Uterus (tissue), 4 donors: ENCODE data around the gene HGD. TPM values are rescaled to one million over a fixed set of nuclear protein-coding genes. Genes with fewer than 3 reads are reported as not detected.

ENCODE experiments used
- DNase-seq, 2 donors: peaks; one replicate each; pipeline ENCODE4 v3.0.0-alpha.2; 2019 to 2020
- H3K27ac ChIP-seq, 2 donors: fragments of 200-600 bp; sonication (generic); 1 replicate in 1 of 2; 2 replicates in 1 of 2; pipeline ENCODE4 v1.5.1; 2016 to 2018
- H3K27me3 ChIP-seq, 2 donors: fragments of 200-600 bp; sonication (generic); one replicate each; pipeline ENCODE4 v1.5.1; 2018 to 2019; ENCODE audit warnings: control low read depth in 1 of 2
- H3K36me3 ChIP-seq, 2 donors: fragments of 200-600 bp; sonication (generic); one replicate each; pipeline ENCODE4 v1.5.1; 2019; ENCODE audit warnings: control low read depth in 1 of 2
- H3K4me1 ChIP-seq, 2 donors: fragments of 200-600 bp; sonication (generic); one replicate each; pipeline ENCODE4 v1.5.1; 2018 to 2019; ENCODE audit warnings: control low read depth in 1 of 2
- H3K4me3 ChIP-seq, 2 donors: fragments of 200-600 bp; sonication (generic); 1 replicate in 1 of 2; 2 replicates in 1 of 2; pipeline ENCODE4 v1.5.1; 2018 to 2019; ENCODE audit warnings: mild to moderate bottlenecking in 1 of 2
- H3K9me3 ChIP-seq, 2 donors: fragments of 200-600 bp; sonication (generic); one replicate each; pipeline ENCODE4 v1.5.1; 2019; ENCODE audit warnings: control low read depth in 1 of 2
- POLR2A ChIP-seq, 2 donors: fragments of 450-650 bp; IDR thresholded peaks; one replicate each; pipeline ENCODE4 v1.6.1; 2016; ENCODE audit warnings: antibody characterized with exemption in 2 of 2, mild to moderate bottlenecking in 1 of 2, moderate library complexity in 1 of 2
- intact Hi-C: fragments of 100-400 bp; cut with DNase I; formaldehyde crosslinking; loops from one replicate; pipeline ENCODE4 v1.15.1; 2023; ENCODE audit warnings: low total_unique reads
- total RNA-seq, 4 donors: library from RNA; depleted of rRNA in 3 of 4; stranded (reverse); fragments of >200 nt in 3 of 4; gene quantifications; one replicate each; pipeline versions ENCODE4 v1.1.0 to v1.2.4, GENCODE V29; 2014 to 2023
- TF ChIP-seq, protein P1 (sequence below), 4 experiments: fragments of 200-600 bp in 2 of 4; fragments of 450-650 bp in 2 of 4; sonication (generic) in 2 of 4; IDR thresholded peaks; one replicate each; pipeline ENCODE4 v1.5.1; 2016 to 2019; ENCODE audit warnings: antibody characterized with exemption in 4 of 4, mild to moderate bottlenecking in 2 of 4, moderate library complexity in 1 of 4
- donor health status: DM: yes; HTN: yes; CAD: no.

Gene HGD
- total RNA-seq, 4 donors from 2014 or later: 0.98 to 7.4 (median 6.4) TPM; not detected in 1

DNA sequence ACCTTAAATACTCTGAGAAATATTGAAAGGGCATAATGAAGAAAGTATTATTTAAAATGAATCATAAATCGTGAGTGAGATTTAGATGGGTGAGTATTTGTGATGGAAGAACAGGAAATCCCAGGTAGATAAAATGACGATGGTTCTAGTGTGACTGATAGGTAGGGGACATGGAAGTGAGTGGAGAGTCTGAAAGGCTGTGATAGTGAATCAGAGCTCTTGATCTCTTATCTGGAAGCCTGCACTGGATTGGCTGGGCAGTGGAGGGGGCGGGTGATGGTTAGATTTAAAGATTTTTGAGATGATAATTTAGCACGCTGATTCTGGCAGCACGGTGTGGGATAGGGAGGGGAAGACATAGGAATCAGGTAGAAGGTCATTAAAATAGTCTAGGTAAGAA, 20.1 kb downstream of the HGD start:
- Histone ChIP-seq H3K4me3 (no peak overlapping the region), H3K36me3 (no peaks in the 10 kb centered on the region), H3K4me1 (no peaks in the 10 kb centered on the region), H3K27ac (no peak overlapping the region), H3K27me3 (no peaks in the 10 kb centered on the region), H3K9me3 (no peaks in the 10 kb centered on the region)
- DNase-seq: no peak
- TF ChIP-seq, protein P1, sequence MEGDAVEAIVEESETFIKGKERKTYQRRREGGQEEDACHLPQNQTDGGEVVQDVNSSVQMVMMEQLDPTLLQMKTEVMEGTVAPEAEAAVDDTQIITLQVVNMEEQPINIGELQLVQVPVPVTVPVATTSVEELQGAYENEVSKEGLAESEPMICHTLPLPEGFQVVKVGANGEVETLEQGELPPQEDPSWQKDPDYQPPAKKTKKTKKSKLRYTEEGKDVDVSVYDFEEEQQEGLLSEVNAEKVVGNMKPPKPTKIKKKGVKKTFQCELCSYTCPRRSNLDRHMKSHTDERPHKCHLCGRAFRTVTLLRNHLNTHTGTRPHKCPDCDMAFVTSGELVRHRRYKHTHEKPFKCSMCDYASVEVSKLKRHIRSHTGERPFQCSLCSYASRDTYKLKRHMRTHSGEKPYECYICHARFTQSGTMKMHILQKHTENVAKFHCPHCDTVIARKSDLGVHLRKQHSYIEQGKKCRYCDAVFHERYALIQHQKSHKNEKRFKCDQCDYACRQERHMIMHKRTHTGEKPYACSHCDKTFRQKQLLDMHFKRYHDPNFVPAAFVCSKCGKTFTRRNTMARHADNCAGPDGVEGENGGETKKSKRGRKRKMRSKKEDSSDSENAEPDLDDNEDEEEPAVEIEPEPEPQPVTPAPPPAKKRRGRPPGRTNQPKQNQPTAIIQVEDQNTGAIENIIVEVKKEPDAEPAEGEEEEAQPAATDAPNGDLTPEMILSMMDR (IDR thresholded peaks at IDR 0.05): no peak
- TF ChIP-seq POLR2A (IDR thresholded peaks at IDR 0.05): no peak
- intact Hi-C loops: no loop called here

DNA sequence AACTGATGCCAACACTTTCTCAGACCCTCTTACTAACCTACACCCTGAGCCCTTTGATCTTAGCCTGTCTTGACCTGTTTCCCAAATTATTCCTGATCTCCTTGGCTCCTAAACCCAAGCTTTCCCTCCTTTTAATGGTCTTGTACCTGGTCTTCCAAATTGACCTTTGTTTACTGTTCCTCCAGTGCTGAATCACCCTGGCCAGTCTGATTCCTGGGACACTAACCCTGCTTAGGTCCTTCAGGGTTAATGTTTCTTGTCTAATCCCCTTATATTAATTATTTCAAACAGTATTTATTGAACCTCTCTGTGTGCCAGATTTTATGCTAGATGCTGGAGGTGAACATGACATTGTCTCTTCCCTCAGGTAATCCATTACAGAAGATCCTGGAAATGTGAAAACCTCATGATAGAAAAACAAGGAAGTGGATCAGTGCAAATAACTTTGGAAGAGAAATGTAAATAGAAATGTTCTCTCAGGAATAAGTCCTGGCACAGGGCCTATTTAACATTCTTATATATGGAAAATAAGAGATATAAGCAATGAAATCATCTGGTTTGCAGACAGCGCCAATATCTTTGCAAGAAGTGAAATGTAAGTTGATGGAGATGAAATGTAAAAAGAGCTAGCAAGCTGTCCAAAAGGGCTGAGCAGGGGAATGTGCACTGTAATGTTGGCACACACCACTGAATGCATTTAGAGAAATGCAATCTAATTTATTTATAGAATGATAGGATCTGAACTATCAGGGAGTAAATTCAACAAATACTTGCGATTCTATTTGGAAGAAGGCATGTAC, 20.7 kb downstream of the HGD start:
- Histone ChIP-seq H3K9me3 (no peaks in the 10 kb centered on the region), H3K4me1 (no peaks in the 10 kb centered on the region), H3K27me3 (no peaks in the 10 kb centered on the region), H3K27ac (no peak overlapping the region), H3K36me3 (no peaks in the 10 kb centered on the region), H3K4me3 (no peak overlapping the region)
- intact Hi-C loops: no loop called here
- DNase-seq: no peak
- no peak for TF ChIP-seq POLR2A (IDR thresholded peaks at IDR 0.05)
- TF ChIP-seq, protein P1 (IDR thresholded peaks at IDR 0.05): no peak

DNA sequence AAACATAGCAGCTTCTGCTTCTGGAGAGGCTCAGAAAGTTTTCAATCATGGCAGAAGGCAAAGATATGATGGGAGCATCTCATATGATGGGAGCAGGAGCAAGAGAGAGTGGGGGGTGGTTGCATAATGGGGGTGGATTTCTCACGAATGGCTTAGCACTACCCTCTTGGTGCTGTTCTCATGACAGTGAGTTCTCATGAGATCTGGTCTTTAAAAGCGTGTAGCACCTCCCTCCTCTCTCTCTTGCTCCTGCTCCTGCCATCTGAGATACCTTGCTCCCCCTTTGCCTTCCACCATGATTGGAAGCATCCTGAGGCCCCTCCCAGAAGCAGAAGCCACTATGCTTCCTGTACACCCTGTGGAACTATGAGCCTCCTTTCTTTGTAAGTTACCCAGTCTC, 22.2 kb downstream of the HGD start:
- DNase-seq: no peak
- no peak overlapping the region for H3K27ac ChIP-seq
- intact Hi-C loops: no loop called here

DNA sequence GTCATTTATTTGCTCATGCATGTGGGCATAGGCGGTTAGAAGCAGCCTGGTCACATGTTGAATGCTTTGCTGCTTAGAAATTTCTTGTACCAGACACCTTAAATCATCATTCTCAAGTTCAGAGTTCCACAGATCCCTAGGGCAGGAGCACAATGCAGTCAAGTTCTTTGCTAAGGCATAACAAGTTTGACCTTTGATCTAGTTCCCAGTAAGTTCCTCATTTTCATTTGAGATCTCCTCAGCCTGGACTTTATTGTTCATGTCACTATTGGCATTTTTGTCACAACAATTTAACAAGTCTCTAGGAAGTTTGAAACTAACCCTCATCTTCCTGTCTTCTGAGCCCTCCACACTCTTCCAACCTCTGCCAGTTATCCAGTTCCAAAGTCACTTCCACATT, 22.8 kb downstream of the HGD start:
- no peak overlapping the region for H3K27ac ChIP-seq
- no peak for DNase-seq
- no peak for TF ChIP-seq POLR2A (IDR thresholded peaks at IDR 0.05)
- TF ChIP-seq, protein P1 (IDR thresholded peaks at IDR 0.05): no peak
- H3K36me3 ChIP-seq: no peaks in the 10 kb centered on the region
- H3K4me1 ChIP-seq: no peaks in the 10 kb centered on the region
- intact Hi-C loops: no loop called here
- no peak overlapping the region for H3K4me3 ChIP-seq
- H3K27me3 ChIP-seq: no peaks in the 10 kb centered on the region
- H3K9me3 ChIP-seq: no peaks in the 10 kb centered on the region

More for the DNA sequence above, 22.2 kb downstream of the HGD start:
- Histone ChIP-seq H3K9me3 (no peaks in the 10 kb centered on the region), H3K4me1 (no peaks in the 10 kb centered on the region), H3K27me3 (no peaks in the 10 kb centered on the region), H3K4me3 (no peak overlapping the region), H3K36me3 (no peaks in the 10 kb centered on the region)
- TF ChIP-seq POLR2A (IDR thresholded peaks at IDR 0.05): no peak
- TF ChIP-seq, protein P1 (IDR thresholded peaks at IDR 0.05): no peak

DNA sequence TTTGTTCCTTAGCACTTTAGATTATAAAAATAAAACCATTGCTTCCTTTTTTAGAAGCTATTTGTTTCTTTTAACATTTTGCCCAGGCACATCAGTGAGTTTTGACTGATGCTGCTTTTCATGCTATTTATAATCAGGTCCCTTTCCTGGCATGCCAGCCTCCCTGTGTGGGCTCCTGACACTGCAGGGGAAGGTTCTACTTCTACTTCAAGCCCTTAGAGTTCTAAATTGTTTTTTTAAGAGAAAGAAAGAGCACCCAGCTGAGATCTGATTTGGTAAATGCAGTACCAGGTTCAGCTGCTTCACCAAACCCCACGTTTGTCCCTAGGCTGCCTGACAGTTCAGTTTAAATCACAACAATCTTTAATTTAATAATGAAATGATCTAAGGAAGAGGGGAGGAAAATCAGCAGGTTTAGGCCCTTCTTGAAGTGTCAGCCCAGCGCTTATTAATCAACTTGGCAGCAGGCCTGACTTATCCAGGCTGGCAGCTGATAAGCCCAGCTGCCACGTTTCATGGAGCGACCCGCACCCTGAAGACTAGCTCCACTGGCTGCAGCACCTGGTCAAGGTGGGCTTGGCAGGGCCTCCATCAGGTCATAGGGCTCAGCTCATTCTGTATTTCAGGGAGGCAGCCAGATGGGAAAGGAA, 29.0 kb downstream of the HGD start:
- Histone ChIP-seq H3K36me3 (no peaks in the 10 kb centered on the region), H3K27me3 (no peaks in the 10 kb centered on the region), H3K4me1 (no peaks in the 10 kb centered on the region), H3K9me3 (no peaks in the 10 kb centered on the region), H3K4me3 (no peak overlapping the region), H3K27ac (no peak overlapping the region)
- intact Hi-C loops: no loop called here
- DNase-seq: no peak
- TF ChIP-seq POLR2A (IDR thresholded peaks at IDR 0.05): no peak
- TF ChIP-seq, protein P1 (IDR thresholded peaks at IDR 0.05): no peak
